ENCODE data around the gene ALOX12.
"Not testable (repeated sequence)": the region's sequence is repeated elsewhere in the genome, so short reads cannot be mapped to it uniquely, and the experiment has no call there.

ALOX12 gene, protein sequence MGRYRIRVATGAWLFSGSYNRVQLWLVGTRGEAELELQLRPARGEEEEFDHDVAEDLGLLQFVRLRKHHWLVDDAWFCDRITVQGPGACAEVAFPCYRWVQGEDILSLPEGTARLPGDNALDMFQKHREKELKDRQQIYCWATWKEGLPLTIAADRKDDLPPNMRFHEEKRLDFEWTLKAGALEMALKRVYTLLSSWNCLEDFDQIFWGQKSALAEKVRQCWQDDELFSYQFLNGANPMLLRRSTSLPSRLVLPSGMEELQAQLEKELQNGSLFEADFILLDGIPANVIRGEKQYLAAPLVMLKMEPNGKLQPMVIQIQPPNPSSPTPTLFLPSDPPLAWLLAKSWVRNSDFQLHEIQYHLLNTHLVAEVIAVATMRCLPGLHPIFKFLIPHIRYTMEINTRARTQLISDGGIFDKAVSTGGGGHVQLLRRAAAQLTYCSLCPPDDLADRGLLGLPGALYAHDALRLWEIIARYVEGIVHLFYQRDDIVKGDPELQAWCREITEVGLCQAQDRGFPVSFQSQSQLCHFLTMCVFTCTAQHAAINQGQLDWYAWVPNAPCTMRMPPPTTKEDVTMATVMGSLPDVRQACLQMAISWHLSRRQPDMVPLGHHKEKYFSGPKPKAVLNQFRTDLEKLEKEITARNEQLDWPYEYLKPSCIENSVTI

DNA sequence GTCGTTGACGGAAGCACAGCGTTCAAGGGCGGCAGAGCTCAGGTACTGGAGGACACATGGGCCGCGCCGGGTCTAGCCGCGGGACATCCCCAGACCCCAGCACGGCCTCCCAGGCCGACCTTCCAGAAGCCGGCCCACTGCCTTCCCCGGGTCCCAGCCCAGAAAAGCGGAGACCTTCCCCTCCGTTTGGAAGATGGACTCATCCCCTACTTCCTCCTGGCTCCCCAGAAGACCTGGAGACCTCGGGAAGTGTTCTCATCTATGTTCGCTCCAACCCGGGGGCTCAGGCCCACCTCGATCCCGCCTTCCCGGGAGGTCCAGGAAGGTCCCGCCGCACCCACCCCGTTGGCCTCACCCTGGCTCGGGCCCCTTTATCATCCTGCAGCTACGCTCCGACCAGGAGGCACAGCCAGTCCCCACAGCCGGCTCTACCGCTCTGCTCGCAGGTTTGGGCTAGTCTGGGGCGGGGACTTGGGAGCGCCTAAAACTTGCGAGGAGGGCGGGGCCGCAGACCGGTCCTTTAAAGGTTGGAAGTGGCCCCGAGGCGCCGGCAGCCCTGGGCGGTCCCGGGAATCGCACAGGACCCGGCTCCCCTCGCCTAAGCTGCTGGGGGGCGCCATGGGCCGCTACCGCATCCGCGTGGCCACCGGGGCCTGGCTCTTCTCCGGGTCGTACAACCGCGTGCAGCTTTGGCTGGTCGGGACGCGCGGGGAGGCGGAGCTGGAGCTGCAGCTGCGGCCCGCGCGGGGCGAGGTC, at the start of gene ALOX12:
ALOX12 (plus strand) TSS at position 550 of the 756 bp plus-strand sequence; CDS start at position 619, 69 bp downstream.
- DNase-seq = no peak

DNA sequence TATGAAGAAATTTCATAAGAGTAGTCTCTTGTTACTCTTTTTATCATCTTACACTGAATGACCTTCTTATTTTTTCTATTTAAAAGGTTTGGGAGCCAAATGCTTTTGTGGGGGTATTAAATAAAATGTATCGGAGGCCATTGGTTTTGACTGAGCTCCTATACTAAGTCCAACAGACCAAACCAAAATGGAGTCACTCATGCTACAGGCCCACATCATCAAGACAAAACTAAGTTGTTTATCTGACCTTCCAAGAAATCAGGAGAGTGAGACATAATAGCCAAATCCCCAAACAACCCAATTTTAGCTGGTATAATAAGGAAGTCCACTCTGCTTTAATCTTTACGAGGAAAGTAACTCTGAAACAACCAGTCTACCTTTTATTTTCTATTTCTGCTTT, 48.1 kb upstream of the ALOX12 start:
- DNase-seq = no peak

DNA sequence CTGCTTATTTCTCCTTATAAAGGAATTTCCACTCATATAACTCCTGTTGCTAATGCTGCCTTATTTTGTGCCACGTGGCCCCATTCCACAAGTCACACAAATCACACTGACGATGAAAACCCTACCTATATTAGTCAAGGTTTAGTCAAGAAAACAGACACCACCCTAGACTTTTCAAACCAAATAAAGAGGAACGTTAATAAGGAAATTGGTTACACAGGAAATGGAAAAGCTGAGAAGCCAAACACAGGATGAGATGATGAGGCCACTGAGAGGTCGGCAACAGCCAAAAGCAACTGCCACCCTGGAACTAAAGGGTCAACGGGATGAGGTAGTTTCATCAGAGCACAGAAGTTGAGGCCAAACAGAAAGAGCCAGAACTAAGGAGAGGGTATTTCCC, 47.3 kb upstream of the ALOX12 start:
- DNase-seq = no peak

DNA sequence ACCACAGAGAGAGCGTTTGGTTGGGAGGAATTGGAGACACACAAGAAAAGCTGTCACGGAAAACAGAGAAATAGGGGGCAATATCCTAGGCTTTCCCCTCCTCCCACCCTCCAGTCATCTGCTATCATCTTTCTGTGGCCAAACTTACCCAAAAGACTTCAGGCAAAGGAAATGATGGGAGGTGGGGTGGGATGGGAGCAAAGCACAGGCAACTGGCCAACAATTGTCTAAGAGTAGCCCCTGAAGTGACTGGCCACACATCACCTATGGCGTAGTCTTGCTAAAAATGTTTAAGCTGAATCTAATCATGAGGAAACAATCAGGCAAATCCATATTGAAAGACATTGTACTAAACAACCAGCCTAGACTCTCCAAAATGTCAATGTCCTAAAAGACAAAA, 46.9 kb upstream of the ALOX12 start:
- no peak for DNase-seq

DNA sequence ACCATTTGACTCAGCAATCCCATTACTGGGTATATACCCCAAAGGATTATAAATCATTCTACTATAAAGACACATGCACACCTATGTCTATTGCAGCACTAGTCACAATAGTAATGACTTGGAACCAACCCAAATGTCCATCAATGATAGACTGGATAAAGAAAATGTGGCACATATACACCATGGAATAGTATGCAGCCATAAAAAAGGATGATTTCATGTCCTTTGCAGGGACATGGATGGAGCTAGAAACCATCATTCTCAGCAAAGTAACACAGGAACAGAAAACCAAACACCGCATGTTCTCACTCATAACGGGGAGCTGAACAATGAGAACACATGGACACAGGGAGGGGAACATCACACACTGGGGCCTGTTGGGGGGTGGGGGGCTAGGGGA, 44.9 kb upstream of the ALOX12 start:
- DNase-seq = not testable (repeated sequence)

DNA sequence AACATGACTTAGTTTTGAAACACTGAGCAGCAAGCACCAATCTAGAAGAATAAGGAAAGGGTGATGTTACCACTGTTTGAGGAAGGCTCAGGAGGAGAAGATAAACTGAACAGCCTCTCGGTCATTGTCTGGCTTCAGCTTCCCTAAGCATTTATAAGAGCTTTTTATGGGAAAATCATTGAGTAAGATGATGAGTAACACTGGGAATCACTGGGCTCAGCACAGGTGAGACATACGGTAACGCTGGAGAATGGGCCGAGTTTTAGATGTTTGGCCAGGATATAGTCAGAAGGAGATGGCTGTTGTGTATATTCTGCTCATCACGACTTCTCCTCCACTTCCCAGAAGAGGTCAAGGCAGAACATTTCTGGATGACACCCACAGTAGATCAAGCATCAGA, 42.2 kb upstream of the ALOX12 start:
- DNase-seq = no peak

DNA sequence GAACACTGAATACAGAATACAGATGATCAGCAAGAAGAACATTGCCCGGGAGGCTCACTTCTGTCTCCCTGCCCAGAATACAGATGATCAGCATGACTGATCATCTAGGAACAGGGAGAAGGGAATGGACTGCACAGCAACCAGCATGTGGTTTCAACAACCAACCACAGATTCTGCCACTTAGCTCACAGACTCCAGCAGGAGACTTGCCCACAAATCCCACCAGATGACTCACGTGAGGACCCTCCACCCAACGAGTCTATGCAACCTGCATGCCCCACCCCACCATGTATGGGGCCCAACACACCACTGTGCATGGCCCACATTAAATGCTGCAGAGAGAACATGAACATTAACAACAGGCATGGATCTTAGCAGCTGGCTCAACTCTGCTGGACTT, 36.1 kb upstream of the ALOX12 start:
- DNase-seq = no peak

DNA sequence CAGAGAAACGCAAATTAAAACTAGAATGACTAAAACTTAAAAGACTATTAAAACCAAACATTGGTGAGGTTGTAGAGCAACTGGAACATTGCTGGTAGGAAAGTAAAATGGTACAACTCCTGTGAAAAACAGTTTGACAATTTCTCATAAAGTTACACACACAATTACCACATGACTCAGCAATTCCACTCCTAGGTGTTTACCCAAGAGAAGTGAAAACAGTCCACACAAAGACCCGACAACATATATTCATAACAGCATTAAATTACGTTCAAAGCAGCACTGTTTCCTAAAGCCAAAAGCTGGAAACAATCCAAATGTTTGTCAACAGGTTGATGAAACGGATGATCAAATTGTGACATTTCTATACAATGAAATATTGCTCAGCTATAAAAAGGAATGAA, 26.5 kb upstream of the ALOX12 start:
- DNase-seq = no peak

DNA sequence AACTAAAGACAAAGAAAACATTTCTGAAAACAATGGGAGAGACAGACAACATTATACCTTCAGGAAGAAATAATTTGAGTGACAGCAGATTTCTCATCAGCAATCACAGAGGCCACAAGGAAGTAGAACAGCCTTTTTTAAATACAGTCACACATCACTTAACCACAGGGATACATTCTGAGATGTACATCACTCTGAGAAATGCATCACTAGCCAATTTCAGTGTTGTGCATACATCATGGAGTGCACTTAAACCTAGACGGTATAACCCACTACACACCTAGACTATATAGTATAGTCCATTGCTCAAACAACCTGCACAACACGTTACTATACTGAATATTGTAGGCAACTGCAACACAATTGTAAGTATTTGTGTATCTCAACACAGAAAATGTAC, 24.9 kb upstream of the ALOX12 start:
- no peak for DNase-seq

DNA sequence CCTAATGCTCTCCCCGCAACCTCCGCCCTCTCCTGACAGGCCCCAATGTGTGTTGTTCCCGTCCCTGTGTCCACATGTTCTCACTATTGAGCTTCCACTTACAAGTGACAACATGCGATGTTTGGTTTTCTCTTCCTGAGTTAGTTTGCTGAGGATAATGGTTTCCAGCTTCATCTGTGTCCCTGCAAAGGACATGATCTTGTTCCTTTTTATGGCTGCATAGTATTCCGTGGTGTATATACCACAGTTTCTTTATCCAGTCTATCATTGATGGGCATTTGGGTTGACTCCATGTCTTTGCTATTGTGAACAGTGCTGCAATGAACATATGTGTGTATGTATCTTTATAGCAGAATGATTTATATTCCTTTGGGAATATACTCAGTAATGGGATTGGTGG, 16.4 kb upstream of the ALOX12 start:
- DNase-seq = not testable (repeated sequence)

DNA sequence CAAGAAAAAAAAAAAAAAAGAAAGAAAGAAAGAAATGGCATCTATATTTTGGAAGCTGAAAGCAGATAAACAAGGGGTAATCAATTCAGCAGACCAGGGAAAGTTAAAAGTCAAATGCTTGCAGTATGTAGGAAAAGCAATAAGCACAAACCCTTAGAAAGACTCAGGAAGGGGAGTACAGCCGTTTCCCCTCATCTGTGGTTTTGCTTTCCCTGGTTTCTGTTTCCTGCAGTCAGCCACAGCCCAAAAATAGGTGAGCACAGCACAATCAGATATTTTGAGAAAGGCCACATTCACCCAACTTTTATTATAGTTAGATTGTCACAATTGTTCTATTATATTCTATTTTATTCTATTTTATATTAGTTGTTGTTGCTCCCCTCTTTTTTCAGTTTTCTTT, 14.4 kb upstream of the ALOX12 start:
- no peak for DNase-seq

DNA sequence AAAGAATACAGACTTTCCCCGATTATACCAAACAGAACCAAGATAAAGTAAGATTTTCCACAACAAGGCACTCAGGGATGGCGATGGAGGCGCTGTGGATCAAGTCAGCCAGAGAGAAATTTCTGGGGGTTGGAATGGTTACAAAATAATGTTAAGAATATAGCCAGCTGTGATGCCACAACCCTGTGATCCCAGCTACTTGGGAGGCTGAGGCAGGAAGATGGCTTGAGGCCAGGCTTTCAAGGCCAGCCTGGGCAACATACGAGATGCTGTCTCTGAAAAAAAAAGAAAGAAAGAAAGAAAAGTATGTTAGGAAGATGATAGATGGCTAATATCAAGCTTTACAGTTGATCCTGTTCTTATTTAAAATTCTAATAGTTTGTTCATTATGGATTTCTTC, 10.6 kb upstream of the ALOX12 start:
- DNase-seq = no peak

DNA sequence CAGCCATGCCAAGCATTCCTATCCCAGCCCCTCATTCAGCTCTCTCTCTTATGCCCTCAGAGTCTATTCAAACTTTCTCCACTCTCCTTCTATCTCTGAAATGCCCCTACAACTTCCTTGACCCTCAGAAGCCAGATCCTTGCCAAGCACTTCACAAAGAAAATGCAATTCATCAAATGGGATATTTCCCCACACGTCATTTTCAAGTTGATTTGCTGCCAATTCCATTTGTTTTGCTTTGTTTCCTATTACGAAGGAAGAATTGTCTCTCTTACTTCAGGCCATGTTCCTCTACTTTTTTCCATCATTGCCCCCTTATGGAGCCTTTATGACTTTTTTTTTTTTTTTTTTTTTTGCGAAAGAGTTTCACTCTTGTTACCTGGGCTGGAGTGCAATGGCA, 9.2 kb upstream of the ALOX12 start:
- DNase-seq = no peak

DNA sequence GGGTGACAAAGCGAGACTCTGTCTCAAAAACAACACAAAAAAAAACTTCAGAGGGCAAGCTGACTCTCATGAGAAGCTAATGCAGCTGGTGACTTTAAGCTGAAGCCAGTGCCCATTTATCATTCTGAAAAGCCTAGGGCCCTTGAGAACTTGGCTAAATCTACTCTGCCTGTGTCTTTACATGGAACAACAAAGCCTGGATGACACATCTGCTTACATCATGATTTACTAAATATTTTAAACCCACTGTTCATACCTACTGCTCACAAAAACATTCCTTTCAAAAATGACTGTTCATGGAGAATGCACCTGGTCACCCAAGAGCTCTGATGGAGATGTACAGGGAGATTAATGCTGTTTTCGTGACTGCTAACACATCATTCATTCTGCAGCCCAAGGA, 6.1 kb upstream of the ALOX12 start:
- no peak for DNase-seq

DNA sequence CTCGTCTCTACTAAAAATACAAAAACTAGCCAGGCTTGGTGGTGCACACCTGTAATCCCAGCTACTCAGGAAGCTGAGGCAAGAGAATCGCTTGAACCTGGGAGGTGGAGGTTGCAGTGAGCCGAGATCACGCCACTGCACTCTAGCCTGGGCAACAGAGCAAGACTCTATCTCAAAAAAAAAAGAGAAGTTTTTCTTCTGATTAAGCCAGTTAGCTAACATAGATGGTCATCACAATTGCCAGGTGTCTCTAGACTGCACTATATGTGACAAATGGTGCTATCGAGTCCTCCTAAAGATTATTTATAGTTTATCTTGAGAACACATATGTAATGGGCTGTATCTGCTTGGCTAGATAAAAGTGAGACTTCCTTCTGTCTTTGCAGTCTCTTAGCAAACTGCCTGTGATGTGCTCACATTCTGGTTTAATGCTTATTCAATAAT, 2.2 kb upstream of the ALOX12 start:
- not testable (repeated sequence) for DNase-seq

DNA sequence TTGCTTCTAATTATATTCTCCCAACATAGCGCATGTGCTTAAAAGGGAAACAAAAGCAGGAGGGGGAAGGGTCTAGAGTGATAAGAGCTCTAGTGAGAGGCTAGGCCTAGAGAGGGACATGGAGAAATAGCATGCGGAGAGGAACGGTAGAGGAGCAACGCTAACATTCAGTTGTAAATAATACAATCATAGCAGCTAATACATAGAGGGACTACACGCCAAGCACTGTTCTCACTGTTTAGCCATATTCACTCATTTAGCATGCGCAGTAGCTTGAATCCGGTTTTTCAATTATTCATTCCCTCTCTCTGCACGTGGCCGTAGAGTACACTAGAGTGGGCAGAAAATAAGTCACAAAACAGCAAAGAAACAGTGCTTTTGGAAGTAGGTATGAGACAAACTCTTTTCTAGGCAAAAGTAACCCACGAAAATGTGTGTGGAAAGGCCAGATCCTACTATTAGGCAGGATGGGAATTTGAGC, 1.7 kb upstream of the ALOX12 start:
- no peak for DNase-seq

DNA sequence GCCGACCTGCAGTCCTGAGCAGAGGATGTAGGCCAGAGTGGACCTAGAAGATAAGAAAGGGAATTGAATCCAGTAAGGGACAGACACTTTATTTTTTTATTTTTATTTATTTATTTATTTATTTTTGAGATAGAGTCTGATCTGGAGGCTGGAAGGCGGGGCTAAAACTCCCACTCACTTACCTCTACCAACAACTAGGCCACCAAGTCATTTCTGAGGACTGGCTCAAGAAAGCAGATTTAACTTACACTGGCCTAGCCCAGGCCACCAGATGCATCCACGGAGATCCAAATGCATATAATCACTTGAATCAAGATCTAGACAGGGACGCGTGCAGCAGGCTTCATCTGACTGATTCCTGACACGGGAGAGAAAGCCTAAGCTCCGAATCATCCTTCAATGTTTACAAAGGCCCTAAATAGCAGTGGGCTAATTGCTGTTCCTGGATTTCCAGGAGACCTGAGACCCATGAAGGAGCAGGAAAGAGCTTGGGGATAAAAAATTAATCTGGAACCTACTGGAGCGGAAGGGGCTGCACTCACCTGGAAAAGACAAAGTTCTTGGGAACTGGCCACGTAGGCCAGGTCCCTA, 1.1 kb upstream of the ALOX12 start:
- DNase-seq = no peak

DNA sequence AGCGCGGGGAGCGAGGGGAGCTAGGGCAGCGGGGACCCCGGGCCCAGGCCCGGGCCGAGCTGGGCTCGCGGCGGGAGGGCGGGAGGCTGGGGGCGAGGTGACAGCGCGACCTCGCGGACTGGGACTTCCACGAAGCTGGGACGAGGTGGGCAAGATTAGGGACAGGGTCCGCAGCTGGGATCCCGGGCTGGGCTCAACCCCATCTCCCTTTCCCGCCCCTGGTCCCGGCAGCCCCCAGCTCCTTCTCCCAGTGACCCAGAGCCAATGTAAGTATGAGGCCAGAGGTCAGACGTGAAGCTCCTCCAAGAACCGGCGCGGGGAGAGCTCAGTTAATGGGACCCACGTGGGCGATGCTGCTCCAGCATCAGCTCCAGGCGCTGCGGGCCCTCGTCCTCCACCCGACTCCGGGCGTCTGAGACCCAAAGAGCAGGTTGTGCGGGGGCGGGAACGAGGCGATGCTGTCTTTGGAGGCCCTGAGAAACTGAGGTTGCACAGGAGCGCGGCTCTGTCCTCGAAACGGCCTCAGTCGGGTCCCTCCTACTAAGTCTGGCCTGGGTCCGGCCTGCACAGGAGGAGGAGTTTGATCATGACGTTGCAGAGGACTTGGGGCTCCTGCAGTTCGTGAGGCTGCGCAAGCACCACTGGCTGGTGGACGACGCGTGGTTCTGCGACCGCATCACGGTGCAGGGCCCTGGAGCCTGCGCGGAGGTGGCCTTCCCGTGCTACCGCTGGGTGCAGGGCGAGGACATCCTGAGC, 585 bp downstream of the ALOX12 start:
- DNase-seq = no peak

DNA sequence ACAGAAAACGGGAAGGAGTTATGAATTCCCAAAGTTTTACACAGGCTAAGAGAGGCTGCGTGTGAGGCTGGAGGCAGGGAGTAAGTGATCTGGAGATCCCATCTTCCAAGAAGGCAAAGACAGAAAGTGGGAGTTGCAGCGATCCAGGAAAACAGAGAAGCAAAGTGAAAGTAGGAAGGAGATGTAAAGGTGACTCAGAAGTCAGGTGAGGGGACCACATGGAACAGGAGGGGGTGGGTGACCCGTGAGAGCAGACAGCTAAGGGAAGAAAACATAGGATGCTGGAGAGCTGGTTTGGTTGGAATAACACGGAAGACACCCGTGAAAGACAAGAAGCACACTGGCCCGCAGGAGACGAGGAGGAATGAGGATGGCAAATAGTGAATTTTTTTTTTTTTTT, 1.3 kb downstream of the ALOX12 start:
- no peak for DNase-seq

DNA sequence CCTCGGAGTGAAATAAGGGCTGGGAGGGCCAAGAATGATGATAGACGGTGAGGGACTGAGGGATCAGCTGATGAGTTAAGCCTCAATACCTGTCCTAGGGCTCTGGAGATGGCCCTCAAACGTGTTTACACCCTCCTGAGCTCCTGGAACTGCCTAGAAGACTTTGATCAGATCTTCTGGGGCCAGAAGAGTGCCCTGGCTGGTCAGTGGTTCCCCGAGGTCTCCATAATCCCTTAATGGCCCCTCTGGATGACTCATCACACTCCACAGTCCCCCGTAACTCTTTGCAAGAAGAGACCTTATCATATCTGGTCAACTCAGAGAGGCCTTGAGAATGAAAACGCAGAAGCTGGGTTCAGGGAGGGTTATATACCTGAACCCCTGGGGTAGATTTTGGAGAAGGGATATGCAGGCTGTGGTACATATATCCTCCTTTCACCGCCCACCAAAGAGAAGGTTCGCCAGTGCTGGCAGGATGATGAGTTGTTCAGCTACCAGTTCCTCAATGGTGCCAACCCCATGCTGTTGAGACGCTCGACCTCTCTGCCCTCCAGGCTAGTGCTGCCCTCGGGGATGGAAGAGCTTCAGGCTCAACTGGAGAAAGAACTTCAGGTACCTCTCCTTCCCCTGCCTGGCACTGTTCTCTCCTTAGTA, 3.1 kb downstream of the ALOX12 start:
- DNase-seq = no peak

DNA sequence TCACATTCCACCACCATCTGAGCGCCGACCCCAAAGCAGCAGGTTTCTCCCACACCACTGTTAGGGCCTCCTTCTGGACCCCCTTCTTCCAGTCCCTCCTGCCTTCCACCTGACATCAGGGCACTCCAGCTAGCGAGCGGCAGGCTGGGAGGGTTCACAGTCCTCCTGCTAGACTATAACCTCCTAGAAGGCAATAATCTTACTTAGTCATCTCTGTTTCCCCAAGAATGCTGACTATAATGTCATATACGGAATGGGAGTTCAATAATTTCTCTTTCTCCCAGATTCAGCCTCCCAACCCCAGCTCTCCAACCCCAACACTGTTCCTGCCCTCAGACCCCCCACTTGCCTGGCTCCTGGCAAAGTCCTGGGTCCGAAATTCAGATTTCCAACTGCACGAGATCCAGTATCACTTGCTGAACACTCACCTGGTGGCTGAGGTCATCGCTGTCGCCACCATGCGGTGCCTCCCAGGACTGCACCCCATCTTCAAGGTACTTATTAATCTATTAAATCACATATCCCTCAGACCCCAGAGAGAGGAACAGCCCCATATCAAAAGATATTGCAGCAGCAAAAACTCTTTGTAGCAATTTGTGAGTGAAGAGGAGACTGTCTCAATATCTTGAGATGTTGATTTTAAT, 5.6 kb downstream of the ALOX12 start:
- no peak for DNase-seq
